ENCODE results near the gene RNF41. TPM values are rescaled to one million over a fixed set of nuclear protein-coding genes. Genes with fewer than 3 reads are reported as not detected.

The RNF41 gene
- polyA plus RNA-seq, 1 of the 3 experiments (the other 2 are of a cell fraction) = 127 TPM

- TF ChIP-seq SIN3A (IDR thresholded peaks at IDR 0.05; ENCODE audit: borderline replicate concordance, low read depth, low read length) (no peak), CHD2 (IDR thresholded peaks at IDR 0.05; ENCODE audit: low read length, partially characterized antibody) (no peak), NRF1 (IDR thresholded peaks at IDR 0.05; ENCODE audit: low read depth, low read length) (no peak), FOSL2 (IDR thresholded peaks at IDR 0.05; ENCODE audit: borderline replicate concordance, low read depth) (peak; percentile 37; the same call in 1 of the 2 replicates), NFIC (IDR thresholded peaks at IDR 0.05; ENCODE audit: borderline replicate concordance) (no peak), EZH2phosphoT487 (IDR thresholded peaks at IDR 0.05; ENCODE audit: borderline replicate concordance, low read depth) (no peak), SMC3 (IDR thresholded peaks at IDR 0.05; ENCODE audit: low read depth, low read length) (peak; percentile 53), TCF12 (IDR thresholded peaks at IDR 0.05) (no peak), JUND (IDR thresholded peaks at IDR 0.05) (0 out of 2 replicates have a peak, but pooled peaks have one; percentile 7), FOXJ3 (CRISPR knock-in tag; IDR thresholded peaks at IDR 0.05) (no peak), TEAD4 (IDR thresholded peaks at IDR 0.05; ENCODE audit: borderline replicate concordance, insufficient read depth) (no peak), TAF1 (IDR thresholded peaks at IDR 0.05; ENCODE audit: borderline replicate concordance, low read depth, low read length) (no peak), REST (IDR thresholded peaks at IDR 0.05; ENCODE audit: low read depth, low read length) (no peak)
- TF ChIP-seq, protein P1, sequence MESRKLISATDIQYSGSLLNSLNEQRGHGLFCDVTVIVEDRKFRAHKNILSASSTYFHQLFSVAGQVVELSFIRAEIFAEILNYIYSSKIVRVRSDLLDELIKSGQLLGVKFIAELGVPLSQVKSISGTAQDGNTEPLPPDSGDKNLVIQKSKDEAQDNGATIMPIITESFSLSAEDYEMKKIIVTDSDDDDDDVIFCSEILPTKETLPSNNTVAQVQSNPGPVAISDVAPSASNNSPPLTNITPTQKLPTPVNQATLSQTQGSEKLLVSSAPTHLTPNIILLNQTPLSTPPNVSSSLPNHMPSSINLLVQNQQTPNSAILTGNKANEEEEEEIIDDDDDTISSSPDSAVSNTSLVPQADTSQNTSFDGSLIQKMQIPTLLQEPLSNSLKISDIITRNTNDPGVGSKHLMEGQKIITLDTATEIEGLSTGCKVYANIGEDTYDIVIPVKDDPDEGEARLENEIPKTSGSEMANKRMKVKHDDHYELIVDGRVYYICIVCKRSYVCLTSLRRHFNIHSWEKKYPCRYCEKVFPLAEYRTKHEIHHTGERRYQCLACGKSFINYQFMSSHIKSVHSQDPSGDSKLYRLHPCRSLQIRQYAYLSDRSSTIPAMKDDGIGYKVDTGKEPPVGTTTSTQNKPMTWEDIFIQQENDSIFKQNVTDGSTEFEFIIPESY (IDR thresholded peaks at IDR 0.05; ENCODE audit: borderline replicate concordance, low read depth) = no peak
- TF ChIP-seq, protein P2, sequence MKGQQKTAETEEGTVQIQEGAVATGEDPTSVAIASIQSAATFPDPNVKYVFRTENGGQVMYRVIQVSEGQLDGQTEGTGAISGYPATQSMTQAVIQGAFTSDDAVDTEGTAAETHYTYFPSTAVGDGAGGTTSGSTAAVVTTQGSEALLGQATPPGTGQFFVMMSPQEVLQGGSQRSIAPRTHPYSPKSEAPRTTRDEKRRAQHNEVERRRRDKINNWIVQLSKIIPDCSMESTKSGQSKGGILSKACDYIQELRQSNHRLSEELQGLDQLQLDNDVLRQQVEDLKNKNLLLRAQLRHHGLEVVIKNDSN (IDR thresholded peaks at IDR 0.05; ENCODE audit: borderline replicate concordance, low read depth) = no peak
- TF ChIP-seq, protein P3, sequence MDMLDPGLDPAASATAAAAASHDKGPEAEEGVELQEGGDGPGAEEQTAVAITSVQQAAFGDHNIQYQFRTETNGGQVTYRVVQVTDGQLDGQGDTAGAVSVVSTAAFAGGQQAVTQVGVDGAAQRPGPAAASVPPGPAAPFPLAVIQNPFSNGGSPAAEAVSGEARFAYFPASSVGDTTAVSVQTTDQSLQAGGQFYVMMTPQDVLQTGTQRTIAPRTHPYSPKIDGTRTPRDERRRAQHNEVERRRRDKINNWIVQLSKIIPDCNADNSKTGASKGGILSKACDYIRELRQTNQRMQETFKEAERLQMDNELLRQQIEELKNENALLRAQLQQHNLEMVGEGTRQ (IDR thresholded peaks at IDR 0.05; ENCODE audit: borderline replicate concordance, low read depth, low read length) = no peak
- TF ChIP-seq, protein P4, sequence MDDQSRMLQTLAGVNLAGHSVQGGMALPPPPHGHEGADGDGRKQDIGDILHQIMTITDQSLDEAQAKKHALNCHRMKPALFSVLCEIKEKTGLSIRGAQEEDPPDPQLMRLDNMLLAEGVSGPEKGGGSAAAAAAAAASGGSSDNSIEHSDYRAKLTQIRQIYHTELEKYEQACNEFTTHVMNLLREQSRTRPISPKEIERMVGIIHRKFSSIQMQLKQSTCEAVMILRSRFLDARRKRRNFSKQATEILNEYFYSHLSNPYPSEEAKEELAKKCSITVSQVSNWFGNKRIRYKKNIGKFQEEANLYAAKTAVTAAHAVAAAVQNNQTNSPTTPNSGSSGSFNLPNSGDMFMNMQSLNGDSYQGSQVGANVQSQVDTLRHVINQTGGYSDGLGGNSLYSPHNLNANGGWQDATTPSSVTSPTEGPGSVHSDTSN (IDR thresholded peaks at IDR 0.05) = no peak
Observed at GRCh38 chr12:56206452-56207166, 15.1 kb downstream of the RNF41 start (continued).
